H1 (cell line): ENCODE results near the gene GABRG3. TPM values are rescaled to one million over a fixed set of nuclear protein-coding genes. Genes with fewer than 3 reads are reported as not detected.

ENCODE experiments used
- CHD2 ChIP-seq: IDR thresholded peaks from 2 replicates; pipeline ENCODE4 v1.6.1; 2012; ENCODE audit warnings: low read length, improper control_type of control experiment
- CHD7 ChIP-seq: fragments of 300-600 bp; sonication (generic); IDR thresholded peaks from 2 replicates; pipeline ENCODE4 v1.7.1; 2012; ENCODE audit warnings: low read length, moderate library complexity, mild to moderate bottlenecking, inconsistent platforms; ENCODE audit not compliant: insufficient replicate concordance
- E2F6 ChIP-seq: IDR thresholded peaks from 2 replicates; pipeline ENCODE4 v1.6.1; 2012; ENCODE audit warnings: inconsistent platforms
- GTF2F1 ChIP-seq: IDR thresholded peaks from 2 replicates; pipeline ENCODE4 v1.6.1; 2012; ENCODE audit warnings: low read depth, low read length, improper control_type of control experiment, borderline replicate concordance
- HDAC6 ChIP-seq: IDR thresholded peaks from one replicate; pipeline ENCODE4 v1.7.1; 2012; ENCODE audit warnings: low read depth, mild to moderate bottlenecking, inconsistent platforms, low read length, moderate library complexity
- SRF ChIP-seq: IDR thresholded peaks from 2 replicates; pipeline ENCODE4 v1.6.1; 2011; ENCODE audit warnings: mild to moderate bottlenecking, low read depth, low read length, moderate library complexity
- polyA plus RNA-seq, 7 experiments: library from polyadenylated mRNA; depleted of rRNA in 3 of 7; stranded (reverse) in 5 of 7; unstranded in 2 of 7; fragments of >200 nt in 5 of 7; fragments of 200-250 nt in 2 of 7; gene quantifications; 1 replicate in 5 of 7; 2 replicates in 1 of 7; 4 replicates in 1 of 7; pipeline versions ENCODE4 v1.2.1 to v1.2.3, GENCODE V29; 2011 to 2013; ENCODE audit warnings: missing spikeins in 2 of 7, mixed read lengths in 2 of 7
- total RNA-seq: library from RNA; stranded (reverse); fragmentation: NEBNext Ultra II Directional; extraction: Animal tissue kit (Norgen Biotek cat#: 25700); gene quantifications from 2 replicates; pipeline ENCODE4 v1.2.1, GENCODE V29; 2021

Gene GABRG3
- total and polyA plus RNA-seq, 2 of the 8 experiments (the other 6 are each of a cell fraction or from before 2014, with no cell fraction given) = 0.17 to 0.80 TPM

- TF ChIP-seq HDAC6 (no peak), E2F6 (no peak), GTF2F1 (no peak), CHD2 (no peak), CHD7 (no peak), SRF (no peak)
Measured at GRCh38 chr15:27500206-27500605, 529.2 kb downstream of the GABRG3 start (continued).
